ENCODE measurements around the gene GMPS. TPM values are rescaled to one million over a fixed set of nuclear protein-coding genes. Genes with fewer than 3 reads are reported as not detected.

Gene GMPS
- total and polyA plus RNA-seq, 12 donors, result 10.2 to 34.5 (median 29.6) TPM

DNA sequence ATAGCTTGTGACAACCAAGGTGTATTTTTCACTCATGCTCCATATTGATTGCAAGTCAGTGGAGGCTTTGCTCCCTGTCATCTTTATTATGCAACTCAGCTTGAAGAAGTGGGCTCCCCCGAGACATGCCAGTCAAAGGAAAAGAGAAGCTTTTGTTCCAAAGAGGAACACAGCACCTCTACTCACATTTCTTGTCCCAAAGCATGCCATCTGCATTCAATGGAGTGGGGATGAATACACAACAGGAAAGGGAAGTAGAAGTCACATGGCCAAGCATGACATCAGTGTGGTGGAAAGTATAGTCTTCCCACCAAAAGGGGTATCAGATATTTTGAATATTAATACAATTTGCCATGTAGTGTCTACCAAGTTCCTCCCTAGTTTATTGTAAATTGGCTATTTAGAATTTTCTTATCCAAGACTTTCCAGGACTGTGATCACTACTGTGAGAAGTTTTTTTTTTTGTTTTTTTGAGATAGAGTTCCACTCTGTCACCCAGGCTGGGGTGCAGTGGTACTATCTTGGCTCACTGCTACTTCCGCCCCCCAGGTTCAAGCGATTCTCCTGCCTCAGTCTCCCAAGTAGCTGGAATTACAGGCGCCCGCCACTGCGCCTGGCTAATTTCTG lies 114.5 kb downstream of the GMPS start:
- no peaks in the 10 kb centered on the region for H3K9me3 ChIP-seq
- intact Hi-C loops (cut with DNase I), result no loop called here
- DNase-seq (no peak), ATAC-seq (no peak)
- H3K36me3 ChIP-seq, result no peaks in the 10 kb centered on the region
- WGBS, 2 donors, result 94 to 96% methylated on average over 6 of the region's 6 CpGs
- no peak overlapping the region for H3K27ac ChIP-seq
- no peak overlapping the region for H3K4me3 ChIP-seq
- H3K27me3 ChIP-seq, result no peaks in the 10 kb centered on the region
- TF ChIP-seq, protein P1, sequence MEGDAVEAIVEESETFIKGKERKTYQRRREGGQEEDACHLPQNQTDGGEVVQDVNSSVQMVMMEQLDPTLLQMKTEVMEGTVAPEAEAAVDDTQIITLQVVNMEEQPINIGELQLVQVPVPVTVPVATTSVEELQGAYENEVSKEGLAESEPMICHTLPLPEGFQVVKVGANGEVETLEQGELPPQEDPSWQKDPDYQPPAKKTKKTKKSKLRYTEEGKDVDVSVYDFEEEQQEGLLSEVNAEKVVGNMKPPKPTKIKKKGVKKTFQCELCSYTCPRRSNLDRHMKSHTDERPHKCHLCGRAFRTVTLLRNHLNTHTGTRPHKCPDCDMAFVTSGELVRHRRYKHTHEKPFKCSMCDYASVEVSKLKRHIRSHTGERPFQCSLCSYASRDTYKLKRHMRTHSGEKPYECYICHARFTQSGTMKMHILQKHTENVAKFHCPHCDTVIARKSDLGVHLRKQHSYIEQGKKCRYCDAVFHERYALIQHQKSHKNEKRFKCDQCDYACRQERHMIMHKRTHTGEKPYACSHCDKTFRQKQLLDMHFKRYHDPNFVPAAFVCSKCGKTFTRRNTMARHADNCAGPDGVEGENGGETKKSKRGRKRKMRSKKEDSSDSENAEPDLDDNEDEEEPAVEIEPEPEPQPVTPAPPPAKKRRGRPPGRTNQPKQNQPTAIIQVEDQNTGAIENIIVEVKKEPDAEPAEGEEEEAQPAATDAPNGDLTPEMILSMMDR (IDR thresholded peaks at IDR 0.05), result no peak
- no peaks in the 10 kb centered on the region for H3K4me1 ChIP-seq

DNA sequence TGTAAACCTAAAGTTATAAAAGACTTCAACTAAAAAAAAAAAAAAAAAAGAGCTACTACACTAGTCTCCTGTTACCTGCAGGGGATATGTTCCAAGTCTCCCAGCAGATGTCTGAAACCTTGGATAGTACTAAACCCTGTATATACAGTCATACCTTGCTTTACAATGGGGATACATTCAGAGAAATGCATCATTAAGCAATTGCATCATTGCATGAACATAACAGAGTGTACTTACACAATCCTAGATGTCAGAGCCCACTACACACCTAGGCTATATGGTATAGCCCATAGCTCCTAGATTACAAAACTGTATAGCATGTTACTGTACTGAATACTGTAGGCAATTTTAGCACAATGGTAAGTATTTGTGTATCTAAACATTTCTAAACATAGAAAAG lies 119.1 kb downstream of the GMPS start:
- Histone ChIP-seq H3K4me3 (no peak overlapping the region), H3K27ac (no peak overlapping the region), H3K36me3 (no peaks in the 10 kb centered on the region), H3K27me3 (no peaks in the 10 kb centered on the region), H3K4me1 (no peaks in the 10 kb centered on the region), H3K9me3 (no peaks in the 10 kb centered on the region)
- DNase-seq (no peak), ATAC-seq (no peak)
- TF ChIP-seq, protein P1 (IDR thresholded peaks at IDR 0.05), result no peak
- intact Hi-C loops (cut with DNase I), result no loop called here

DNA sequence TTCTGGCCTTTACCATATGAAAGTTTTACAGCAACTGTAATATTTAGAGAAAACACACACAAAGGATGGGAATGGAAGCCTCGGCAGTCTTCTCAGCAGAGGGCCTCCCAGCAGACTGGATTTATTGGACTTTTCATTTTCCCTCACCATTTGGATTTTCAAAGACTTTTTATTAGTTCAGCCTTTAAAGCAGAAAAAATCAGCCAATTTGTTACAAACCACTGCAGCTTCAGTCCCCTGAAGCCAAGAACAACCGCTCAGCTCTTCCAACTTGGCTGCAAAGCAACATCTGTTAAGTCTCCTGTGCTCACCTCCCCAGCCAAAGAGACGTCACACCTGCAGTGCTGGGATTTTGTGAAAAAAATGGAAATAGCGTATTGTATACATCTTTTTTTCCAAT lies 120.8 kb downstream of the GMPS start:
- intact Hi-C loops (cut with DNase I), result no loop called here
- Histone ChIP-seq H3K4me3 (no peak overlapping the region), H3K27me3 (no peaks in the 10 kb centered on the region), H3K36me3 (no peaks in the 10 kb centered on the region), H3K27ac (no peak overlapping the region), H3K9me3 (no peaks in the 10 kb centered on the region), H3K4me1 (no peaks in the 10 kb centered on the region)
- WGBS, 2 donors, result 67 to 73% methylated on average over 4 of the region's 4 CpGs
- ATAC-seq (no peak), DNase-seq (no peak)
- TF ChIP-seq, protein P1 (IDR thresholded peaks at IDR 0.05), result no peak

DNA sequence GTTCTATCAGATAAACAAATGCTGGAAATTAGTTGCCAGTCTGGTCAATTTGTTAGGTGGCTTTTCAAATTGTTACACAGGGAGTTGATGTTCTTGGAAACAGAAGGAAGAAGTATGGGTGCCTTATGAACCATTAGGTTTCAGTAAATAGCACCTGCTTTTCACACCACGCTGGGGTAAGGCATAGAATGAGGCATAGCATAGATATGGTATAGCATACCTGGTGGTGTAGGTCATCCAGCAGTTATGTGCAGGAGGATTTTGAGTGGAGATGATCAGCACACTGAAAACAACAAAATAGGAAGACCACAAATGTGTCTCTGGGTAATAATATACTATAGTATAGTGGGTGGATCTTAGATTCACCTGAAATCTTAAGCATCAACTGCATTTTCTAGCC lies 121.4 kb downstream of the GMPS start:
- TF ChIP-seq, protein P1 (IDR thresholded peaks at IDR 0.05), result no peak
- intact Hi-C loops (cut with DNase I), result no loop called here
- Histone ChIP-seq H3K9me3 (no peaks in the 10 kb centered on the region), H3K36me3 (no peaks in the 10 kb centered on the region), H3K4me1 (no peaks in the 10 kb centered on the region), H3K4me3 (no peak overlapping the region), H3K27ac (no peak overlapping the region), H3K27me3 (no peaks in the 10 kb centered on the region)
- 59 to 86% methylated on average over 1 of the region's 1 CpG for WGBS, 2 donors
- DNase-seq (no peak), ATAC-seq (no peak)

Other genes starting within 250 kb of the GMPS start
- 1 to 10 TPM in 1 of 10 donors, under 1 TPM in 9; 0.19 to 2.1 (median 0.51) TPM for gene PLCH1, start 125.6 kb upstream of the GMPS start, total RNA-seq
- 1 to 10 TPM in 1 of 2 donors, under 1 TPM in 1; 0.13 to 1.2 TPM for gene PLCH1, start 125.6 kb upstream of the GMPS start, polyA plus RNA-seq
- 1 to 10 TPM; 4.3 to 8.5 (median 6.2) TPM for gene C3orf33, start 64.4 kb upstream of the GMPS start, total RNA-seq
- 1 to 10 TPM; 2.3 to 3.0 TPM for gene C3orf33, start 64.4 kb upstream of the GMPS start, polyA plus RNA-seq
- gene SLC33A1, start 16.2 kb upstream of the GMPS start, total RNA-seq, result 10 to 100 TPM; 18.9 to 35.3 (median 25.8) TPM
- gene SLC33A1, start 16.2 kb upstream of the GMPS start, polyA plus RNA-seq, result 10 to 100 TPM in 1 of 2 donors, 1 to 10 TPM in 1; 4.3 to 12.7 TPM
- 1 to 10 TPM; 1.6 to 5.0 (median 3.0) TPM for gene KCNAB1, start 249.9 kb downstream of the GMPS start, total RNA-seq
- 1 to 10 TPM; 1.4 to 2.5 TPM for gene KCNAB1, start 249.9 kb downstream of the GMPS start, polyA plus RNA-seq

Measured in heart right ventricle (tissue), 16 donors.